HG02571 (cell line): ENCODE data around the gene PPM1F.

Experiments
- ATAC-seq: cut with Tn5 transposase; IDR thresholded peaks from one replicate; pipeline ENCODE4 v1.9.1; 2021; ENCODE audit warnings: mild to moderate bottlenecking, moderate library complexity; ENCODE audit not compliant: unreplicated experiment

PPM1F gene

GRCh38 chr22:21952586-21953571 lies at the start of gene PPM1F:
Gene PPM1F, minus strand, starts transcription at chr22:21952848. Its CDS starts 6,800 bp downstream, at chr22:21946048.
- peak; percentile 56 for ATAC-seq

- ATAC-seq = no peak
These were observed 49.2 kb upstream of the PPM1F start for GRCh38 chr22:22001664-22002525.

- no peak for ATAC-seq
These were observed 46.1 kb upstream of the PPM1F start for GRCh38 chr22:21998595-21999247.

- no peak for ATAC-seq
These were observed 43.6 kb upstream of the PPM1F start for GRCh38 chr22:21996175-21996720.

GRCh38 chr22:21995660-21996059 lies 43.0 kb upstream of the PPM1F start:
- ATAC-seq = no peak

- ATAC-seq = no peak
These were observed 42.3 kb upstream of the PPM1F start for GRCh38 chr22:21994881-21995444.

GRCh38 chr22:21992593-21993237 lies 40.1 kb upstream of the PPM1F start:
- ATAC-seq = no peak

- no peak for ATAC-seq
These were observed 39.1 kb upstream of the PPM1F start for GRCh38 chr22:21991774-21992173.

GRCh38 chr22:21991304-21991596 lies 38.6 kb upstream of the PPM1F start:
- ATAC-seq = no peak

- no peak for ATAC-seq
These were observed 38.0 kb upstream of the PPM1F start for GRCh38 chr22:21990445-21991303.

GRCh38 chr22:21989049-21989448 lies 36.4 kb upstream of the PPM1F start:
- no peak for ATAC-seq

- ATAC-seq = no peak
These were observed 32.6 kb upstream of the PPM1F start for GRCh38 chr22:21985214-21985613.

- no peak for ATAC-seq
These were observed 32.1 kb upstream of the PPM1F start for GRCh38 chr22:21984793-21985192.

GRCh38 chr22:21982338-21982965 lies 29.8 kb upstream of the PPM1F start, which contains the start of gene TOP3B:
Gene TOP3B, minus strand, starts transcription at chr22:21982787. Its CDS starts 7,078 bp downstream, at chr22:21975709.
- ATAC-seq = peak; percentile 60

GRCh38 chr22:21981874-21982273 lies 29.2 kb upstream of the PPM1F start:
- ATAC-seq = no peak

GRCh38 chr22:21980547-21980946 lies 27.9 kb upstream of the PPM1F start:
- no peak for ATAC-seq

- no peak for ATAC-seq
These were observed 26.1 kb upstream of the PPM1F start for GRCh38 chr22:21978564-21979386.

- no peak for ATAC-seq
These were observed 25.2 kb upstream of the PPM1F start for GRCh38 chr22:21977814-21978213.
